Bronchial epithelial cell (primary cell): ENCODE results near the gene TUBB1. TPM values are rescaled to one million over a fixed set of nuclear protein-coding genes. Genes with fewer than 3 reads are reported as not detected.
A peak's percentile ranks its signal among the peaks of the same experiment; 100 is the strongest.

Experiments used
- DNase-seq: peaks from one replicate; pipeline ENCODE4 v3.0.0-alpha.2; 2010; ENCODE audit warnings: low read depth
- FAIRE-seq: peaks from 2 replicates; lab custom pipeline; 2011; peaks lifted over from hg19 to GRCh38; lab: Jason Lieb, UNC
- H3K27me3 ChIP-seq: 2 replicates; pipeline ENCODE4 v1.5.1; 2011; ENCODE audit warnings: low read length; ENCODE audit not compliant: control insufficient read depth, insufficient read depth
- H3K36me3 ChIP-seq: 2 replicates; pipeline ENCODE4 v1.5.1; 2011; ENCODE audit warnings: low read length; ENCODE audit not compliant: control insufficient read depth, insufficient read depth
- H3K4me3 ChIP-seq: 2 replicates; pipeline ENCODE4 v1.5.1; 2011; ENCODE audit warnings: mild to moderate bottlenecking, low read depth, low read length, control low read depth
- total RNA-seq: library from RNA; depleted of rRNA; stranded (reverse); fragments of >200 nt; gene quantifications from 2 replicates; pipeline ENCODE4 v1.2.1, GENCODE V29; 2014
- TF ChIP-seq, protein P1 (sequence below): IDR thresholded peaks from 2 replicates; pipeline ENCODE4 v1.5.1; 2011; ENCODE audit warnings: mild to moderate bottlenecking, moderate library complexity, low read length, control low read depth, inconsistent platforms; ENCODE audit not compliant: insufficient read depth, severe bottlenecking

Gene TUBB1
- total RNA-seq, 1 donor from 2014 or later = not detected

DNA sequence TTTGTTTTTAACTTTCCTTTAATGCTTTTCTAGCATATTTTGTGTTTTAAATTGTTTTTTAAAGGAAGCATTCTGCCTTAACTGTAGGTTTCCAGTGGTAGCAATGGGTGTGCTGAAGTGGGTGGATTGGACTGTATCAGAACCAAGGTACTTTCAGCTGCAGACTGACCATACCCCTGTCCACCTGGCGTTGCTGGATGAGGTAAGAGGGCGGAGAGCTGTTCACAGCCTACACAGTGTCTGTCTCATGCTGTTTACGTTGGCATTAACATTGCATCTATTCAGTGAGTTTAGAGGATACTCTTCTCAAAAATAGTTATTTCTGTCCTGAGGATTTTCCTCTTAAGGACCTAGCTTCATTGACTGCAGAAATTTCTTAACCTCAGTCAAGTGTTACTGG lies 26.3 kb upstream of the TUBB1 start:
- Histone ChIP-seq H3K27me3 (no peaks in the 10 kb centered on the region), H3K36me3 (peaks cover 42% of the 10 kb centered on the region), H3K4me3 (no peak overlapping the region)
- TF ChIP-seq, protein P1, sequence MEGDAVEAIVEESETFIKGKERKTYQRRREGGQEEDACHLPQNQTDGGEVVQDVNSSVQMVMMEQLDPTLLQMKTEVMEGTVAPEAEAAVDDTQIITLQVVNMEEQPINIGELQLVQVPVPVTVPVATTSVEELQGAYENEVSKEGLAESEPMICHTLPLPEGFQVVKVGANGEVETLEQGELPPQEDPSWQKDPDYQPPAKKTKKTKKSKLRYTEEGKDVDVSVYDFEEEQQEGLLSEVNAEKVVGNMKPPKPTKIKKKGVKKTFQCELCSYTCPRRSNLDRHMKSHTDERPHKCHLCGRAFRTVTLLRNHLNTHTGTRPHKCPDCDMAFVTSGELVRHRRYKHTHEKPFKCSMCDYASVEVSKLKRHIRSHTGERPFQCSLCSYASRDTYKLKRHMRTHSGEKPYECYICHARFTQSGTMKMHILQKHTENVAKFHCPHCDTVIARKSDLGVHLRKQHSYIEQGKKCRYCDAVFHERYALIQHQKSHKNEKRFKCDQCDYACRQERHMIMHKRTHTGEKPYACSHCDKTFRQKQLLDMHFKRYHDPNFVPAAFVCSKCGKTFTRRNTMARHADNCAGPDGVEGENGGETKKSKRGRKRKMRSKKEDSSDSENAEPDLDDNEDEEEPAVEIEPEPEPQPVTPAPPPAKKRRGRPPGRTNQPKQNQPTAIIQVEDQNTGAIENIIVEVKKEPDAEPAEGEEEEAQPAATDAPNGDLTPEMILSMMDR = no peak
- FAIRE-seq (no peak), DNase-seq (no peak)

DNA sequence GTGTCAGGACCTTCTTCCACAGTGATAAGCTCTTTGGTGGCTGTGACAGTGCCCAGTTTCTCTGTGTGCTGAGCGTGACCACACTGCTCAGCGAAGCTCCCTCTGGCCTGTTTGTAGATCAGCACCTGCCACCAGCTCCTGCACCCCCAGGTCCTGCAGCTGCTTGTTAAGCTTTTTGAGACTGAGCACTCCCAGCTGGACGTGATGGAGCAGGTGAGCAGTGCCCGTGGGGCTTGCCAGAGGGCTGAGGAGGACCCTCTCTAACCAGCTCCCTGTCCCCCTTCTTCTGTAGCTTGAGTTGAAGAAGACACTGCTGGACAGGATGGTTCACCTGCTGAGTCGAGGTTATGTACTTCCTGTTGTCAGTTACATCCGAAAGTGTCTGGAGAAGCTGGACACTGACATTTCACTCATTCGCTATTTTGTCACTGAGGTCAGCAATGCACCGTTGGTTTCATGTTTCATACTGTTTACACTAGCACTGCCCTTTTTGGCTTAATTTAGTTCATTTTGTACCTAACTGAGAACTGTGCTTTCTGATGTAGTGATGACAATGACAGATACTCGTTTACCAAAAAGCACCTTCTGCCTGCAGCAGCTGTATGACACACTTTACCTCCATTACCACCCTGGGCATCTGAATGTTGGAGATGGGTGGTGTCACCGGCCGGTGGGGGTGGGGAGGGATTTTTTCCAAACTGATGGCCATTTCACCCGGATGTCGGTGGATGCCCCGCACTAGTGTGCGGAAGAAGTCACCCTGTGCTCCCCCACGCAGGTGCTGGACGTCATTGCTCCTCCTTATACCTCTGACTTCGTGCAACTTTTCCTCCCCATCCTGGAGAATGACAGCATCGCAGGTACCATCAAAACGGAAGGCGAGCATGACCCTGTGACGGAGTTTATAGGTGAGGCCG lies 25.6 kb upstream of the TUBB1 start:
- Histone ChIP-seq H3K27me3 (no peaks in the 10 kb centered on the region), H3K4me3 (no peak overlapping the region), H3K36me3 (peaks cover 38% of the 10 kb centered on the region)
- TF ChIP-seq, protein P1 = no peak
- DNase-seq (no peak), FAIRE-seq (no peak)

DNA sequence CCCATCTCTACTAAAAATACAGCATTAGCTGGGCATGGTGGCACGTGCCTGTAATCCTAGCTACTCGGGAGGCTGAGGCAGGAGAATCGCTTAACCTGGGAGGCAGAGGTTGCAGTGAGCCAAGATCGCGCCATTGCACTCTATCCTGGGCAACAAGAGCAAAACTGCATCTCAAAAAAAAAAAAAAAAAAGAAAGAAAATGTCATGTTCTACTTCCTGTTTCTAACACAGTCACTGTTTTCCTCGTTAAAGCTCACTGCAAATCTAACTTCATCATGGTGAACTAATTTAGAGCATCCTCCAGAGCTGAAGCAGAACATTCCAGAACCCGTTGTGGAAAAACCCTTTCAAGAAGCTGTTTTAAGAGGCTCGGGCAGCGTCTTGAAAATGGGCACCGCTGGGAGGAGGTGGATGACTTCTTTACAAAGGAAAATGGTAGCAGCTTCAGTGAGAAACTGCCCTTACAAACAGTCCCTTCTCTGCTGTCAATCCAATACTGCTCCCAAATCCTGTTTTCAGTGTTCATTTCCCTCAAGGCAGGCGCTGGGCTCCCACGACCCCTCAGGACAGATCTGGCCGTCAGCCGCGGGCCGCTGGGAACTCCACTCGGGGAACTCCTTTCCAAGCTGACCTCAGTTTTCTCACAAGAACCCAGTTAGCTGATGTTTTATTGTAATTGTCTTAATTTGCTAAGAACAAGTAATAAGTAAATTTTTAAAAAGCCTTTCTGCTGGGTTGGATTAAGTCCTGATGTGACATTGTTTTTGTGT lies 24.7 kb upstream of the TUBB1 start:
- peaks cover 33% of the 10 kb centered on the region for H3K36me3 ChIP-seq

DNA sequence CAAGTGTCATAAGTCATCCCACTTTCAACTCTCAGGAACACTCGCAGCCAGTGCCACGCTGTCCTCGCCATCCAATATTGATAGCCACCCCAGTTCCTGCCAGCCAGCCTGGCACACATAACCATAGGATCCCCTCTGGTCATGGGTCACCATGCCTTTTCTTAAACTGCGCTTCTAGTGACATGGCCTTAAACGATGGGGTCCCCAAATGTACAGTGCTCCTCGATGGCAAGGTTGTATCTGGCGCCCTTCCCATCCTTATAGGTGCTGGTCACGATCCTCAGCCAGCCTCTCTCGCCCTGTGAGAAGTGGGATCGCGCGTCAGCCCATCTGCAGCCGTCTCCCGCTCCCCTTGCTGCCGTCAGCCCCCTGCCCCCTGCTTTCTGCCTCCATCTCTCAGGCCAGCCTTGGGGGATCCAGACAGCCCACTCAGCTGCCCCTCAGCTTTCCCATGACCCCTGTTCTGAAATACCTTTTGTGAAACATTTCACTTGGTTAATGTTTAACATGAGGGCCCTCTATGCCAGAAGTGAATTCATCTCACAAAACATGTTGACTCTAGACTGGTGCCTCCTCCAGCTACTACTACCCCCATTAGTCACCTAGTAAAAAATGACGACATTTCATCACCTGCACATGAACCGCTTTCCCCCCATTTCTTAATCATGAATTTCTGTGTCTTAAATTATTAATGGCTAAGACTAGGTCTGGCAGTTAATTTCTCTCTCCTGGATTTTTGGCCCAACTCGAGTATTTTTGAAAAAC lies 23.6 kb upstream of the TUBB1 start:
- FAIRE-seq = no peak
- TF ChIP-seq, protein P1 = no peak
- peak; percentile 53 for DNase-seq
- Histone ChIP-seq H3K27me3 (no peaks in the 10 kb centered on the region), H3K4me3 (no peak overlapping the region), H3K36me3 (peaks cover 35% of the 10 kb centered on the region)

More for the DNA sequence above, 24.7 kb upstream of the TUBB1 start:
- FAIRE-seq (no peak), DNase-seq (no peak)
- Histone ChIP-seq H3K27me3 (no peaks in the 10 kb centered on the region), H3K4me3 (no peak overlapping the region)
- TF ChIP-seq, protein P1 = no peak

DNA sequence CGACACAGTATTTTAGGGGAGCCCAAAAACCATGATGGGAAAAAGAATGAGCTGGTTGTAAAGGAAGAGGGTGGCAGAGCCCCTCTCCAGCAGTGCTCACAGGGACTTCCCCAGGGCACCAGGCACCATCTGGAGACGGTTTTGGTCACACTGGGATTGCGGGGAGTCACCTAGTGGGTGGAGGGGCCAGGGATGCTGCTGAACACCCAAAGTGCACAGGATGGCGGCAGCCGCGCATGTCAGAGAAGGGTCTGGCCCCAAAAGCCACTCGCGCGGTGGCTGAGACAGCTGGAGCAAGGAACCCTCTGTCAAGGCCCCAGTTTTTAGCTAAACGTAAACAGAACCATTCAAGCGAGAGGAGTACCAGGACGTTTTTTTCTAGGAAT lies 23.0 kb upstream of the TUBB1 start:
- H3K27me3 ChIP-seq = no peaks in the 10 kb centered on the region
- FAIRE-seq (no peak), DNase-seq (no peak)
- no peak overlapping the region for H3K4me3 ChIP-seq
- H3K36me3 ChIP-seq = peaks cover 31% of the 10 kb centered on the region
- TF ChIP-seq, protein P1 = no peak
